NCI-H146 treated with DMSO at 0.1 percent for 48 hours (cell line): ENCODE results near the gene KLHL9.

ENCODE experiments used
- DNase-seq: peaks from one replicate; lab custom pipeline; 2025; ENCODE audit not compliant: unreplicated experiment; lab: John Stamatoyannopoulos, UW

Gene KLHL9

DNA sequence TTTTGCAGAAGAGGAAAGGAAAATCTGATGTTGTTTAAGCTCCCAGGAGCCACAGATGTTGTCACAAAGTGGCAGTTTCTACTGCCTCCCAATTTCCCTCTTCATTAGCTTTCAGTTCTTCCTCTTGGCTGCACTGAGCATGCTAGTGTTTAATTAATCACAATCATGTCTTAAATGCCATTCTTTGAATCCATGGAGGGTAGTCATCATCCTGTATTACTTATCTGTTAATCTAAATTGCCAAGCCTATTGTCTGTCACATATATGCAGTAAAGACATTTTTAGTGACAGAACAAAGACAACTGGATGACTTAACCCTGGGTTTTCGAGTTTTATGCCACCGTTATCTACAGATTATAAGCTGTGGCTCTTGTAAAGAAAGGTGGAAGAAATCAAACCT is 14.7 kb downstream of the KLHL9 start:
- DNase-seq, result no peak

GRCh38 chr9:21317956-21318923 is 17.0 kb downstream of the KLHL9 start:
- DNase-seq, result peak; percentile 51

- DNase-seq, result no peak
Observed at GRCh38 chr9:21316860-21317259, 18.3 kb downstream of the KLHL9 start.

- no peak for DNase-seq
Observed at GRCh38 chr9:21316032-21316842, 19.0 kb downstream of the KLHL9 start.

- no peak for DNase-seq
Observed at GRCh38 chr9:21314152-21314551, 21.1 kb downstream of the KLHL9 start.

DNA sequence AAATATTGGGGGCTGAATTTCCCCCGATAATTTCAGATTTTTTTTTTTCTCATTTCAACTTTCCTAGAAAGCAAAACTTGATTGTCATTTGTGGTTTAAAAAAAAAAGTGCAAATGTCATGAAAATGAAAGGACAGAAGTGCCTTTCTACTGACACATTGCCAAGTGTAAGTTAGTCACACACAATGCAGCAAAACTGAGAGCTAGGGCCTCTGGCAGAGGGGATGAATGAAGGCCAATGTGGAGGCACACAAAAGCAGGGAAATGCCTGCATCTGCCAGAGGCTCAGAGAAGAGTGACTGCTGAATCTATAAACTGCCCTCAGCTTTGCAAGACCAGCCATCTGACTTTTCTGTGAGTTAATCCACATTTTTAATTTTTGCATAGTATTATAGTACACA is 23.3 kb downstream of the KLHL9 start:
- DNase-seq, result no peak

- no peak for DNase-seq
Observed at GRCh38 chr9:21305213-21305612, 30.0 kb downstream of the KLHL9 start, which contains the start of gene IFNA5. IFNA5 (minus strand) TSS chr9:21305313; CDS start chr9:21305256, 57 bp downstream.

DNA sequence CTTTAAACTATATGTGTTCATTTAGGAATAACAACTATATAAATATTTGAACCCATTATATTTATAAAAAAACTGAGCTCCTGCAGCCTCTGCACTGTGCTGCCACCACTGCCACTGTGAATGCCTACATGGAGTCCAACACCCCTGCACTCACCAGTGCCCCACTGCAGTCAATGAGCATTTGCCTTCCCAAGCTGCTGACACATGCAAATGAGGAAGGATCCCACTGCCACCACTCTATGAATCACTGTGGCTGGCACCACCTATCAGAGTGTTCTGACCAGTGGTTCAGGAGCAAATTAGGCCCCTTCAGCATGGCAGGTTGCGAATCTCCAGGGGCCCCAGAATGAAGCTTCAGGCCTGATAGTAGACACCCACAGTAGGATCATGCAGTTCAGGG is 39.2 kb downstream of the KLHL9 start:
- no peak for DNase-seq

DNA sequence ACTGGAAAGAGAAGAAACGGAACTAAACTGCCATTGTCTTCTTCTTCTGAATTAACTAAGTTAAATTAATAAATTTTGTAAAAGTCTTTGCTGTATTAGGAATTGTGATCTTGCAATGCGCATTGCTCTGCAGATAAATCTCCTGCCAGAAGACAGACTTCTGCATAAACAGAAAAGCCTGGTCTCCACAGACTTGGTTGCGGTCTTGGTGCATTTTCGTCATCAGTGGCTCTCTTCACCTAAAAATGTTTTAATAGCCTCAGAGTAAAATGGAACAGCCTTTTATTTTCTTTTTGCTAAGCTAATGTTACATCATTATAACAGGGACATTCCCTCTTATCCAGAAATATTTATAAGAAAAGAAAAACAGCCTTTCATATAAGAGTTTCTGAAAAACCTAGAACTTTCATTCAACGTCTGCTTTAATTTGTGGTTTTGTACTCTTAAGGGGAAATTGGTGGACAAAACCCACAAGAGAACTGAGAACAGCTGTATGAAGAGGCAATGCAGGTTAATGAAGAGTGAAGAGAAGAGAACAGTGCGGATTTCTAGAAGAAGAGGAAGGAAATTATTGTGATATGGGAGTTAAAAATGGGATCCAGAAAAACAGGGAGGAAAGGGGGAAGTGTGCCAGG is 40.2 kb downstream of the KLHL9 start:
- no peak for DNase-seq

- no peak for DNase-seq
Observed at GRCh38 chr9:21294364-21294774, 40.8 kb downstream of the KLHL9 start.

DNA sequence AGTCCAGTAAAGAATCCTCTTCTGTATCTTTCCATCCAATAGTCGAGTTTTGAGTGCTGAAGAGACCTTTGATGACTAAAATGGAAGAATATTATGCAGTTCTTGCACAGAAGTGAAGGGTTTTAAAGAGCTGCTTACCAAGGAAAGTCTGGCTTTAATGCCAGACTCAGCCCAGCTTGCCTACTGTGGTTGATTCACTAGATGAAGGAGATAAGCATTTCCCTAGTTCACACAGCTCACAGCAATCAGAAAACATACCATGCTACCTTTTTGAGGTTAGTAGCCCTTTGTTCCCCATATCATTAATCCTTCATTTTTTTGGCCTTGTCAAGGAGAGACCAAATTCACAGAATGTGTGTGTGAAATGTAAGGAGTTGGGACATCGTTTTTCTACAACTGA is 45.4 kb downstream of the KLHL9 start:
- DNase-seq, result no peak

DNA sequence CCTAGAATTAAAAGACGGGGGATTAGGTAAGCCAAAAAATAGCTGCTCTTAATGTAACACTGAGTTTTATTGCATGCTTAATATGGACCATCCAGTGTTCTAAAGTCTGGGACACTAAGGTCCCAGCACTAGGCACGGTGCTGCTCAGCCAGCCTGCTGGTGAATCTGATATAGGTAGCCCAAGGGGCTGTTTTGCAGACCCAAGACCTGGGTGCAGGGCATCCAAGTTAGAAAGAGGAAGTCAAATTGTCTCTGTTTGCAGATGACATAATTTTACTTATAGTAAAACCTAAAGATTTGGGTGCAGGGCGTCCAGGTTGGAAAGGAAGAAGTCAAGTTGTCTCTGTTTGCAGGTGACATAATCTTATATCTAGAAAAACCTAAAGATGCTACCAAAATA is 47.9 kb downstream of the KLHL9 start:
- no peak for DNase-seq

DNA sequence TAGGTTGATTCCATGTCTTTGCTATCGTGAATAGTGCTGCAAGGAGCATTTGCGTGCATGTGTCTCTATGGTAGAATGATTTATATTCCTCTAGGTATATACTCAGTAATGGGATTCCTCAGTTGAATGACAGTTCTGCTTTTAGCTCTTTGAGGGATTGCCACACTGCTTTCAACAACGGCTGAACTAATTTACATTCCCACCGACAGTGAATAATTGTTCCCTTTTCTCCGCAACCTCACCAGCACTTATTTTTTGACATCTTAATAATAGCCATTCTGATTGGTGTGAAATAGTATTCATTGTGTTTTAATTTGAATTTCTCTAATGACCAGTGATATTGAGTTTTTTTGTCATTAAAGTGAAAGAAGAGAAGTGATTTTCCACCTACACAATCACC is 48.5 kb downstream of the KLHL9 start:
- DNase-seq, result no peak

DNA sequence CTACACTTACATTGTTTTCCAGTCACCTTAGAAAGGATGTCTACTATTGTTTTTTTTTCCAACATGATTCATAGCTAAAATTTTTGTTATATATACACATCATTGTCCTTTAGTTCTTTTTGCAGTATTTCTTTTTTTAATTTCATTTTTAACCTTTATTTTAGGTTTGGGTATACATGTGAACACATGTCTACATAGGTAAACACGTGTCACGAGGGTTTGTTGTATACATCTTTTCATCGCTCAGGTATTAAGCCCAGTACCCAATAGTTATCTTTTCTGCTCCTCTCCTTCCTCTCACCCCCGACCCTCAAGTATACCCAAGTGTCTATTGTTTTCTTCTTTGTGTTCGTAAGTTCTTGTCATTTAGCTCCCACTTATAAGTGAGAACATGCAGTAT is 49.1 kb downstream of the KLHL9 start:
- no peak for DNase-seq

GRCh38 chr9:21281275-21281674 is 53.9 kb downstream of the KLHL9 start:
- DNase-seq, result no peak
